Measurements from ENCODE around the gene IGLL1.
"Not testable (repeated sequence)": the region's sequence is repeated elsewhere in the genome, so short reads cannot be mapped to it uniquely, and the experiment has no call there.

Gene IGLL1

DNA sequence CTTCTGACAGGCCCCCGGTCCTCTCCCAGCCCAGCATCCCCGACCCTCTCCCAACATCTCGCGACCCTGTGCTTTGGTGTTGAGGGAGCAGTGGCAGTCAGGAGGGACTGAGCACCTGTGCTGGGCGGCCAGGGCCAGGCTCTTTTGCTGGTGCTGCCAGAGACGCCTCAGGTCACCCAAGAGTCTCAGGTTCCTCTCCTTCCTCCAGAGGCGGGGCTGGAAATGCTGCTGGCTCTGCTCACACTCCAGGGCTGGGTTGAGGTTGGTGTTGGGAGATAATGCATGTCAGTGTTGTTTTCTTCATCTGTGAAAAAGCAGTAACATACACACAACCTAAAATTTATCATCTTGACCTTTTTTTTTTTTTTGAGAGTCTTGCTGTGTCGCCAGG is 1.2 kb upstream of the IGLL1 start:
- H3K9ac ChIP-seq (ENCODE audit: low read depth, low read length) = no peak overlapping the region
- no peak overlapping the region for H3K4me2 ChIP-seq (ENCODE audit: low read length)
- no peak overlapping the region for H3K4me3 ChIP-seq (ENCODE audit: low read length)
- no peaks in the 10 kb centered on the region for H3K36me3 ChIP-seq (ENCODE audit: insufficient read depth, low read length)
- H3K27me3 ChIP-seq (ENCODE audit: control insufficient read depth, insufficient read depth, low read length) = peaks cover 19% of the 10 kb centered on the region
- no peaks in the 10 kb centered on the region for H3K9me3 ChIP-seq (replicated peaks; ENCODE audit: low read length)
- H3K4me1 ChIP-seq (ENCODE audit: control insufficient read depth, insufficient read depth, low read length) = no peaks in the 10 kb centered on the region

DNA sequence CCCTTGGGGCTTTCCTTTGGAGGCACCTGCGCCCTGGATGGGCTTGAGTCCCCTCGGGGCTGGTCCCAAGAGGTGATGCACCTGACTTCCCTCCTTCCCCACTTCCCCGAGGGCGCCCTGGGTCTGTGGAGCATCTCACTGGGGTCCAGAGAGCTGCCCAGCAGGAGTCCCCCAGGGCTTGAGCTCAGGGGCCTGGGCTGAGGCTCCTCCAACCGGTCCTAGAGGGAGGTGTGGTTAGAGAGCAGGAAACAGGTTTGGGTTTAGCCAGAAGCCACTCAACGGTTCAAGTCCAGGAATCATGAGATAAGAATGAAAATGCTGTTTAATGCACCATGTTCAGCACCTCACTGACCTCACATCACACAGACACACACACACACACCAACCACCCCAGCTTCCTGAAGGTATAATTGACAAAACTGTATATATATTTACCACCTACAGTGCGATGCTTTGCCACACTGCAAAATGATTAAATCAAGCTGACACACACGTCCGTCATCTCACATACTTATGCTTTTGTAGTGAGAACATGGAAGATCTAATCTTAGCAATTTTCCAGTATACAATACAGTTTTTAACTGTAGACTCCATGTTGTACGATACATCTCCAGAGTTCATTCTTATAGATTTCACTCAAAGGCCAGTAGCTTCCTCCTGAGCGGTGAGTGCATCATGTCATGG is 628 bp upstream of the IGLL1 start:
- no peaks in the 10 kb centered on the region for H3K4me1 ChIP-seq (ENCODE audit: control insufficient read depth, insufficient read depth, low read length)
- no peak overlapping the region for H3K9ac ChIP-seq (ENCODE audit: low read depth, low read length)
- peaks cover 21% of the 10 kb centered on the region for H3K27me3 ChIP-seq (ENCODE audit: control insufficient read depth, insufficient read depth, low read length)

DNA sequence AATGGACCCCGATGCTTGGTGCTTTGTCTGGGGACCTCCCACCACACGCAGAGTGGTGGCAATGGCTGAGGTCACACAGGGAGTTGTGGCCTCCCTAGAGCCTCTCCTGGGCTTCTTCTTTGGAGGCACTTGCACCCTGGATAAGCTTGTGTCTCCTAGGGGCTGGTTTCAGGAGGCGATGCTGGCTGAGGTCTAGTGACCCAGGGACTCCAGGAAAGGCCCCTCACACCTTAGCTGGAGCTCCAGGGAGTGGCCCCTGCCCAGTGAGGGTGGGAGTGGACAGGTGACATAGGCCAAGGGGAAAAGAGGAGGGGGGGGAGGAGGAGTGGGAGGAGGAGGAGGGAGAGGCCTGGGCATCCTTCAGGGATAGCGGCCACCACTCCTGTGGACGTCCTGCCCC is 810 bp downstream of the IGLL1 start:
- H3K27me3 ChIP-seq (ENCODE audit: control insufficient read depth, insufficient read depth, low read length) = peaks cover 25% of the 10 kb centered on the region
- no peaks in the 10 kb centered on the region for H3K4me1 ChIP-seq (ENCODE audit: control insufficient read depth, insufficient read depth, low read length)
- H3K4me2 ChIP-seq (ENCODE audit: low read length) = no peak overlapping the region
- H3K4me3 ChIP-seq (ENCODE audit: low read length) = no peak overlapping the region
- H3K9ac ChIP-seq (ENCODE audit: low read depth, low read length) = no peak overlapping the region
- no peaks in the 10 kb centered on the region for H3K9me3 ChIP-seq (replicated peaks; ENCODE audit: low read length)
- no peaks in the 10 kb centered on the region for H3K36me3 ChIP-seq (ENCODE audit: insufficient read depth, low read length)

More for the DNA sequence above, 628 bp upstream of the IGLL1 start:
- Histone ChIP-seq H3K4me2 (ENCODE audit: low read length) (no peak overlapping the region), H3K4me3 (ENCODE audit: low read length) (no peak overlapping the region), H3K9me3 (replicated peaks; ENCODE audit: low read length) (no peaks in the 10 kb centered on the region), H3K36me3 (ENCODE audit: insufficient read depth, low read length) (no peaks in the 10 kb centered on the region)

- H3K4me2 ChIP-seq (ENCODE audit: low read length) = no peak overlapping the region
- H3K36me3 ChIP-seq (ENCODE audit: insufficient read depth, low read length) = no peaks in the 10 kb centered on the region
- H3K9me3 ChIP-seq (replicated peaks; ENCODE audit: low read length) = no peaks in the 10 kb centered on the region
- H3K4me3 ChIP-seq (ENCODE audit: low read length) = no peak overlapping the region
- H3K9ac ChIP-seq (ENCODE audit: low read depth, low read length) = no peak overlapping the region
- peaks cover 23% of the 10 kb centered on the region for H3K27me3 ChIP-seq (ENCODE audit: control insufficient read depth, insufficient read depth, low read length)
- H3K4me1 ChIP-seq (ENCODE audit: control insufficient read depth, insufficient read depth, low read length) = no peaks in the 10 kb centered on the region
Measured at GRCh38 chr22:23578306-23578705, 1.8 kb downstream of the IGLL1 start.

DNA sequence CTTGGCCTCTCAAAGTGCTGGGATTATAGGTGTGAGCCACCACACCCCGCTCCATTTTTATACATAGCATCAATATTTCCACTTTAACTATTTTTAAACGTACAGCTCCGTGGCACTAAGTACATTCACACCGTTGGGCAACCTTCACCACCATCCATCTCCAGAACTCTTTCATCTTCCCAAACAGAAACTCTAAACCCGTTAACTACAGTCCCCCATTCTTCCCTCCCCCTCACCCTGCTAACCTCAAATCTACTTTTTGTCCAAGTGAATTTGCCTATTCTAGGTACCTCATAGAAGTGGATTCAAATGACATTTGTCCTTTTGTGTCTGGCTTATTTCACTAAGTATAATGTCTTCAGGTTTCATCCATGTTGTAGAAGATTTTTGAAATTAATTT is 3.4 kb downstream of the IGLL1 start:
- Histone ChIP-seq H3K4me2 (ENCODE audit: low read length) (no peak overlapping the region), H3K36me3 (ENCODE audit: insufficient read depth, low read length) (no peaks in the 10 kb centered on the region), H3K4me3 (ENCODE audit: low read length) (no peak overlapping the region), H3K27me3 (ENCODE audit: control insufficient read depth, insufficient read depth, low read length) (peaks cover 17% of the 10 kb centered on the region), H3K4me1 (ENCODE audit: control insufficient read depth, insufficient read depth, low read length) (no peaks in the 10 kb centered on the region), H3K9ac (ENCODE audit: low read depth, low read length) (no peak overlapping the region), H3K9me3 (replicated peaks; ENCODE audit: low read length) (no peaks in the 10 kb centered on the region)

- no peaks in the 10 kb centered on the region for H3K4me1 ChIP-seq (ENCODE audit: control insufficient read depth, insufficient read depth, low read length)
- no peak overlapping the region for H3K9ac ChIP-seq (ENCODE audit: low read depth, low read length)
- no peak overlapping the region for H3K4me3 ChIP-seq (ENCODE audit: low read length)
- no peak overlapping the region for H3K4me2 ChIP-seq (ENCODE audit: low read length)
- H3K9me3 ChIP-seq (replicated peaks; ENCODE audit: low read length) = no peaks in the 10 kb centered on the region
- peaks cover 9% of the 10 kb centered on the region for H3K27me3 ChIP-seq (ENCODE audit: control insufficient read depth, insufficient read depth, low read length)
- no peaks in the 10 kb centered on the region for H3K36me3 ChIP-seq (ENCODE audit: insufficient read depth, low read length)
Measured at GRCh38 chr22:23575601-23576000, 4.5 kb downstream of the IGLL1 start.

DNA sequence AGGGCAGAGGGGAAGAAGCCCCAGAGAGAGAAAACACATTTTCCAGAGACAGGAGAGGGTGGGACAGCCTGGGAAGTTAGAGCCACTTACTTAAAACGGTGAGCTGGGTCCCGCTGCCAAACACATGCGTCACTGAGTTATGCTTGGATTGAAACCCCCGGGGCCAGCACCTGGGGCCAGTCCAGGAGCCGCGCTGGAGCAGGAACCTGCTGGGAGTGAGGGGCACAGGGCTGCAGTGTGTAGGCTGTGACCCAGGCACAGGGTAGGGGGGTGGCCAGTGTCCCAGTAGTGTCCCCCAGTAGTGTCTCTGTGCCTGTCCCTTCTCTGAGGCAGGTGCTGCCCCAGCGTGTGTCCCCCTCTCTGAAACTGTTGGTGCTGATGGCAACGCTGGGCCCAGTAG is 5.2 kb downstream of the IGLL1 start:
- Histone ChIP-seq H3K36me3 (ENCODE audit: insufficient read depth, low read length) (no peaks in the 10 kb centered on the region), H3K27me3 (ENCODE audit: control insufficient read depth, insufficient read depth, low read length) (peaks cover 6% of the 10 kb centered on the region), H3K4me1 (ENCODE audit: control insufficient read depth, insufficient read depth, low read length) (no peaks in the 10 kb centered on the region), H3K4me3 (ENCODE audit: low read length) (no peak overlapping the region), H3K4me2 (ENCODE audit: low read length) (no peak overlapping the region), H3K9ac (ENCODE audit: low read depth, low read length) (no peak overlapping the region), H3K9me3 (replicated peaks; ENCODE audit: low read length) (no peaks in the 10 kb centered on the region)

- H3K4me3 ChIP-seq (ENCODE audit: low read length) = no peak overlapping the region
- H3K4me2 ChIP-seq (ENCODE audit: low read length) = no peak overlapping the region
- H3K36me3 ChIP-seq (ENCODE audit: insufficient read depth, low read length) = no peaks in the 10 kb centered on the region
- peaks cover 6% of the 10 kb centered on the region for H3K27me3 ChIP-seq (ENCODE audit: control insufficient read depth, insufficient read depth, low read length)
- no peaks in the 10 kb centered on the region for H3K4me1 ChIP-seq (ENCODE audit: control insufficient read depth, insufficient read depth, low read length)
- no peak overlapping the region for H3K9ac ChIP-seq (ENCODE audit: low read depth, low read length)
- H3K9me3 ChIP-seq (replicated peaks; ENCODE audit: low read length) = no peaks in the 10 kb centered on the region
Measured at GRCh38 chr22:23574371-23574811, 5.7 kb downstream of the IGLL1 start.

- H3K9ac ChIP-seq (ENCODE audit: low read depth, low read length); H3K27me3 ChIP-seq (ENCODE audit: control insufficient read depth, insufficient read depth, low read length); H3K4me2 ChIP-seq (ENCODE audit: low read length); H3K9me3 ChIP-seq (replicated peaks; ENCODE audit: low read length); H3K36me3 ChIP-seq (ENCODE audit: insufficient read depth, low read length); H3K4me3 ChIP-seq (ENCODE audit: low read length); H3K4me1 ChIP-seq (ENCODE audit: control insufficient read depth, insufficient read depth, low read length): not testable (repeated sequence)
Measured at GRCh38 chr22:23573701-23574235, 6.3 kb downstream of the IGLL1 start.

DNA sequence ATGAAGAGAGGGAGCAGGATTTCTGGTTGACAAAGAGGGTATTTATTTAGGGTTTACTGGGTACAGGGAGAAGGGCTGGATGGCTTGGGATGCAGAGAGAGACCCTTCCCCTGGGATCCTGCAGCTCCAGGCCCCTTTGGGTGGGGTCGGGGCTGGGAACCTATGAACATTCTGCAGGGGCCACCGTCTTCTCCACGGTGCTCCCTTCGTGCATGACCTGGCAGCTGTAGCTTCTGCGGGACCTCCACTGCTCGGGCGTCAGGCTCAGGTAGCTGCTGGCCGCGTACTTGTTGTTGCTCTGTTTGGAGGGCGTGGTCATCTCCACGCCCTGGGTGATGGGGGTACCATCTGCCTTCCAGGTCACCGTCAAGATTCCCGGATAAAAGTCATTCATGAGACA is 7.0 kb downstream of the IGLL1 start:
- H3K4me2 ChIP-seq (ENCODE audit: low read length) = not testable (repeated sequence)

DNA sequence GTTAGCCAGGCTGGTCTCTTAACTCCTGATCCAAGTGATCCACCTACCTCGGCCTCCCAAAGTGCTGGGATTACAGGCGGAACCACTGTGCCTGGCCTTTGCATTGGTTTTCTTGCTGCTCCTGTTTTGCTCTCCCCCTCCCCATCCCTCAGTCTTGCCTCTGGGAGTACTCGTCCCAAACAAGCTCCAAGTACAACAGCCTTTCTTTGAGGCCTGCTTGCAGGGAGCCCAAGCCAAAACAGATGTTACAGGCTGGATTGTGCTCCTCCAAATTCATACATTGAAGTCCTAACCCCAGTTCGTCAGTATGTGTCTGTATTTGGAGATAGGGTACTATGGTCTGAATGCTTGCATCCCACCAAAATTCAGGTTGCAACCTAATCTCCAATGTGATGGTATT is 8.6 kb downstream of the IGLL1 start:
- H3K9ac ChIP-seq (ENCODE audit: low read depth, low read length) = no peak overlapping the region
- H3K4me2 ChIP-seq (ENCODE audit: low read length) = no peak overlapping the region
- peaks cover 17% of the 10 kb centered on the region for H3K27me3 ChIP-seq (ENCODE audit: control insufficient read depth, insufficient read depth, low read length)
- H3K9me3 ChIP-seq (replicated peaks; ENCODE audit: low read length) = no peaks in the 10 kb centered on the region
- no peak overlapping the region for H3K4me3 ChIP-seq (ENCODE audit: low read length)
- H3K4me1 ChIP-seq (ENCODE audit: control insufficient read depth, insufficient read depth, low read length) = no peaks in the 10 kb centered on the region
- H3K36me3 ChIP-seq (ENCODE audit: insufficient read depth, low read length) = no peaks in the 10 kb centered on the region

More for the DNA sequence above, 7.0 kb downstream of the IGLL1 start:
- not testable (repeated sequence) for H3K9ac ChIP-seq (ENCODE audit: low read depth, low read length); H3K4me1 ChIP-seq (ENCODE audit: control insufficient read depth, insufficient read depth, low read length); H3K27me3 ChIP-seq (ENCODE audit: control insufficient read depth, insufficient read depth, low read length); H3K4me3 ChIP-seq (ENCODE audit: low read length); H3K36me3 ChIP-seq (ENCODE audit: insufficient read depth, low read length); H3K9me3 ChIP-seq (replicated peaks; ENCODE audit: low read length)

- Histone ChIP-seq H3K4me3 (ENCODE audit: low read length) (no peak overlapping the region), H3K9me3 (replicated peaks; ENCODE audit: low read length) (no peaks in the 10 kb centered on the region), H3K4me2 (ENCODE audit: low read length) (no peak overlapping the region), H3K9ac (ENCODE audit: low read depth, low read length) (no peak overlapping the region), H3K4me1 (ENCODE audit: control insufficient read depth, insufficient read depth, low read length) (no peaks in the 10 kb centered on the region), H3K27me3 (ENCODE audit: control insufficient read depth, insufficient read depth, low read length) (peaks cover 19% of the 10 kb centered on the region), H3K36me3 (ENCODE audit: insufficient read depth, low read length) (no peaks in the 10 kb centered on the region)
Measured at GRCh38 chr22:23570681-23571080, 9.4 kb downstream of the IGLL1 start.

Measured in skeletal muscle satellite cell (primary cell).